ENCODE data around the gene LAMC1. TPM values are rescaled to one million over a fixed set of nuclear protein-coding genes. Genes with fewer than 3 reads are reported as not detected.

The LAMC1 gene
- total and polyA plus RNA-seq, 2 experiments from 2014 or later, result 185 to 686 TPM

- Histone ChIP-seq H3K27me3 (replicated peaks; ENCODE audit: insufficient read depth) (no peaks in the 10 kb centered on the region), H2AFZ (no peak overlapping the region), H3K9me3 (ENCODE audit: low read depth) (no peaks in the 10 kb centered on the region), H3K36me3 (ENCODE audit: low read depth) (peaks cover 83% of the 10 kb centered on the region), H3K4me2 (ENCODE audit: unreplicated experiment) (no peak overlapping the region), H3F3A (ENCODE audit: insufficient read depth) (peaks cover 66% of the 10 kb centered on the region), H3K4me3 (no peak overlapping the region), H4K20me1 (ENCODE audit: insufficient read depth) (no peaks in the 10 kb centered on the region), H3K9me2 (ENCODE audit: insufficient read depth) (no peaks in the 10 kb centered on the region), H3K4me1 (ENCODE audit: insufficient read depth) (peaks cover 57% of the 10 kb centered on the region), H3K79me2 (ENCODE audit: insufficient read depth) (peaks cover 60% of the 10 kb centered on the region), H3K9ac (no peak overlapping the region), H3K27ac (peak overlapping the region; percentile 34)
- TF ChIP-seq EZH2phosphoT487 (IDR thresholded peaks at IDR 0.05; ENCODE audit: insufficient read depth, low read depth) (no peak), EZH2 (IDR thresholded peaks at IDR 0.05; ENCODE audit: insufficient read depth, poor library complexity, severe bottlenecking) (no peak)
- in situ Hi-C loops (cut with MboI), result loop anchor here (10.0 kb wide), 1 partner anchor 171 kb away; no protein-coding TSS in a partner anchor
- DNase-seq, result no peak
- WGBS, 2 experiments (ENCODE audit: low coverage in 1 of 2, low lambda C conversion rate in 2 of 2, missing lambda C conversion rate in 2 of 2), result 71 to 87% methylated on average over 2 of the region's 2 CpGs
Measured at GRCh38 chr1:183135336-183135735, 112.1 kb downstream of the LAMC1 start.

GRCh38 chr1:183137782-183138181, 114.6 kb downstream of the LAMC1 start:
- in situ Hi-C loops (cut with MboI), result loop anchor here (10.0 kb wide), 1 partner anchor 173 kb away; no protein-coding TSS in a partner anchor
- Histone ChIP-seq H3K9me2 (ENCODE audit: insufficient read depth) (no peaks in the 10 kb centered on the region), H3K36me3 (ENCODE audit: low read depth) (peaks cover 84% of the 10 kb centered on the region), H3K9ac (peak overlapping the region; percentile 15), H4K20me1 (ENCODE audit: insufficient read depth) (no peaks in the 10 kb centered on the region), H3F3A (ENCODE audit: insufficient read depth) (peaks cover 84% of the 10 kb centered on the region), H3K4me3 (no peak overlapping the region; the same call in 1 of the 2 replicates), H3K4me2 (ENCODE audit: unreplicated experiment) (peak overlapping the region; percentile 56), H3K27ac (peak overlapping the region; percentile 78), H2AFZ (no peak overlapping the region), H3K4me1 (ENCODE audit: insufficient read depth) (peaks cover 54% of the 10 kb centered on the region), H3K9me3 (ENCODE audit: low read depth) (no peaks in the 10 kb centered on the region), H3K79me2 (ENCODE audit: insufficient read depth) (peaks cover 49% of the 10 kb centered on the region), H3K27me3 (replicated peaks; ENCODE audit: insufficient read depth) (no peaks in the 10 kb centered on the region)
- 5 to 7% methylated on average over 3 of the region's 3 CpGs for whole genome bisulfite sequencing, 2 experiments (ENCODE audit: low coverage in 1 of 2, low lambda C conversion rate in 2 of 2, missing lambda C conversion rate in 2 of 2)
- TF ChIP-seq EZH2phosphoT487 (IDR thresholded peaks at IDR 0.05; ENCODE audit: insufficient read depth, low read depth) (no peak), EZH2 (IDR thresholded peaks at IDR 0.05; ENCODE audit: insufficient read depth, poor library complexity, severe bottlenecking) (no peak)
- peak; percentile 78 for DNase-seq

GRCh38 chr1:183138301-183138700, 115.1 kb downstream of the LAMC1 start:
- H3K9ac ChIP-seq, result peak overlapping the region; percentile 15

GRCh38 chr1:183139281-183139942, 116.2 kb downstream of the LAMC1 start:
- in situ Hi-C loops (cut with MboI), result loop anchor here (10.0 kb wide), 1 partner anchor 175 kb away; no protein-coding TSS in a partner anchor
- H3K36me3 ChIP-seq (ENCODE audit: low read depth), result peaks cover 84% of the 10 kb centered on the region
- WGBS, 2 experiments (ENCODE audit: low coverage in 1 of 2, low lambda C conversion rate in 2 of 2, missing lambda C conversion rate in 2 of 2), result 57 to 59% methylated on average over 4 of the region's 4 CpGs

More at GRCh38 chr1:183138301-183138700, 115.1 kb downstream of the LAMC1 start:
- peaks cover 84% of the 10 kb centered on the region for H3K36me3 ChIP-seq (ENCODE audit: low read depth)
- H3K9me2 ChIP-seq (ENCODE audit: insufficient read depth), result no peaks in the 10 kb centered on the region
- DNase-seq, result peak; percentile 73
- peaks cover 45% of the 10 kb centered on the region for H3K79me2 ChIP-seq (ENCODE audit: insufficient read depth)
- no peaks in the 10 kb centered on the region for H3K27me3 ChIP-seq (replicated peaks; ENCODE audit: insufficient read depth)
- peak overlapping the region; percentile 78 for H3K27ac ChIP-seq
- no peaks in the 10 kb centered on the region for H3K9me3 ChIP-seq (ENCODE audit: low read depth)
- peaks cover 54% of the 10 kb centered on the region for H3K4me1 ChIP-seq (ENCODE audit: insufficient read depth)
- no peak for TF ChIP-seq EZH2 (IDR thresholded peaks at IDR 0.05; ENCODE audit: insufficient read depth, poor library complexity, severe bottlenecking)
- no peak for TF ChIP-seq EZH2phosphoT487 (IDR thresholded peaks at IDR 0.05; ENCODE audit: insufficient read depth, low read depth)
- no peaks in the 10 kb centered on the region for H4K20me1 ChIP-seq (ENCODE audit: insufficient read depth)
- H3K4me3 ChIP-seq, result no peak overlapping the region
- WGBS, 2 experiments (ENCODE audit: low coverage in 1 of 2, low lambda C conversion rate in 2 of 2, missing lambda C conversion rate in 2 of 2), result 8% methylated on average over 4 of the region's 4 CpGs
- H3K4me2 ChIP-seq (ENCODE audit: unreplicated experiment), result peak overlapping the region; percentile 56
- no peak overlapping the region for H2AFZ ChIP-seq
- in situ Hi-C loops (cut with MboI), result loop anchor here (10.0 kb wide), 1 partner anchor 174 kb away; no protein-coding TSS in a partner anchor
- peaks cover 85% of the 10 kb centered on the region for H3F3A ChIP-seq (ENCODE audit: insufficient read depth)

More at GRCh38 chr1:183139281-183139942, 116.2 kb downstream of the LAMC1 start:
- peak overlapping the region; percentile 78 for H3K27ac ChIP-seq
- H3K27me3 ChIP-seq (replicated peaks; ENCODE audit: insufficient read depth), result no peaks in the 10 kb centered on the region
- no peaks in the 10 kb centered on the region for H4K20me1 ChIP-seq (ENCODE audit: insufficient read depth)
- H3K4me2 ChIP-seq (ENCODE audit: unreplicated experiment), result peak overlapping the region; percentile 56
- H3F3A ChIP-seq (ENCODE audit: insufficient read depth), result peaks cover 89% of the 10 kb centered on the region
- no peaks in the 10 kb centered on the region for H3K9me2 ChIP-seq (ENCODE audit: insufficient read depth)
- H3K9me3 ChIP-seq (ENCODE audit: low read depth), result no peaks in the 10 kb centered on the region
- TF ChIP-seq EZH2 (IDR thresholded peaks at IDR 0.05; ENCODE audit: insufficient read depth, poor library complexity, severe bottlenecking) (no peak), EZH2phosphoT487 (IDR thresholded peaks at IDR 0.05; ENCODE audit: insufficient read depth, low read depth) (no peak)
- H3K9ac ChIP-seq, result 0 out of 2 replicates have a peak overlapping the region, but pooled peaks have one; percentile 15
- H3K79me2 ChIP-seq (ENCODE audit: insufficient read depth), result peaks cover 35% of the 10 kb centered on the region
- H3K4me1 ChIP-seq (ENCODE audit: insufficient read depth), result peaks cover 54% of the 10 kb centered on the region
- 0 out of 2 replicates have a peak overlapping the region, but pooled peaks have one; percentile 12 for H3K4me3 ChIP-seq
- peak; percentile 69 for DNase-seq
- no peak overlapping the region for H2AFZ ChIP-seq
